ENCODE measurements around the gene OTOP2. TPM values are rescaled to one million over a fixed set of nuclear protein-coding genes. Genes with fewer than 3 reads are reported as not detected.

Gene OTOP2
- total and polyA plus RNA-seq, 2 of the 4 experiments (the other 2 are of a cell fraction), result not detected

GRCh38 chr17:74938194-74938950 is 14.3 kb downstream of the OTOP2 start:
- dilution Hi-C loops (cut with HindIII; ENCODE audit: low sequenced_read_pairs, unreplicated experiment), result no loop called here
- CTCF ChIA-PET, result interaction anchor here (1.5 kb wide), 1 partner anchor 21 kb away, joined by 3 read pairs; no protein-coding TSS in a partner anchor
- 11% methylated on average over 3 of the region's 8 CpGs; no CpG with 5 or more reads in 1 of the 2 experiments for WGBS, 2 experiments (ENCODE audit: extremely low coverage in 2 of 2, insufficient read length in 1 of 2)

More at GRCh38 chr17:74938194-74938950, 14.3 kb downstream of the OTOP2 start:
- no TSS peak for BruUV-seq (replicated peaks)
- Histone ChIP-seq H4K20me1 (ENCODE audit: insufficient read depth, low read length) (no peaks in the 10 kb centered on the region), H3K27me3 (ENCODE audit: control insufficient read depth, insufficient read depth, low read length) (peaks cover 67% of the 10 kb centered on the region), H3K4me1 (ENCODE audit: control insufficient read depth, insufficient read depth, low read length) (no peaks in the 10 kb centered on the region), H3K56ac (ENCODE audit: extremely low read depth, insufficient read depth, low read length) (no peak overlapping the region), H2AK5ac (ENCODE audit: low read depth, low read length) (no peak overlapping the region), H3K14ac (replicated peaks; ENCODE audit: low read depth, low read length) (no peak overlapping the region), H2BK15ac (ENCODE audit: low read depth, low read length) (no peak overlapping the region), H2AFZ (replicated peaks; ENCODE audit: low read length, poor library complexity) (no peak overlapping the region), H2BK20ac (ENCODE audit: low read depth, low read length) (no peak overlapping the region), H2BK120ac (ENCODE audit: low read depth, low read length) (no peak overlapping the region), H2AK9ac (replicated peaks; ENCODE audit: low read depth, low read length, poor library complexity) (no peak overlapping the region), H3K36me3 (ENCODE audit: control insufficient read depth, insufficient read depth, low read length) (no peaks in the 10 kb centered on the region), H4K8ac (ENCODE audit: low read depth in 2 of 2, low read length in 2 of 2) (no peak overlapping the region), H3K4me2 (ENCODE audit: low read depth, low read length) (no peak overlapping the region), H3K9me1 (ENCODE audit: insufficient read depth, low read length) (no peaks in the 10 kb centered on the region), H3K9ac (ENCODE audit: low read depth, low read length) (no peak overlapping the region), H2BK5ac (ENCODE audit: low read depth, low read length, poor library complexity, severe bottlenecking) (no peak overlapping the region), H3K18ac (ENCODE audit: low read depth, low read length) (no peak overlapping the region), H3K9me3 (ENCODE audit: control insufficient read depth, insufficient read depth, low read length) (no peaks in the 10 kb centered on the region), H4K91ac (ENCODE audit: insufficient read depth, low read depth, low read length) (no peak overlapping the region), H3K79me1 (ENCODE audit: low read depth in 1 of 2, low read length in 2 of 2) (no peaks in the 10 kb centered on the region), H3K23ac (ENCODE audit: low read depth, low read length) (no peak overlapping the region), H3K4ac (ENCODE audit: low read depth, low read length) (no peak overlapping the region), H3K27ac (ENCODE audit: insufficient read depth, low read length) (no peak overlapping the region), H4K5ac (ENCODE audit: low read depth, low read length) (no peak overlapping the region), H3K4me3 (ENCODE audit: insufficient read depth, low read depth, low read length) (no peak overlapping the region)
- ATAC-seq (ENCODE audit: low read depth) (no peak), DNase-seq (no peak)
- POLR2A ChIA-PET (ENCODE audit: unreplicated experiment), result no interaction called here
- intact Hi-C loops (cut with micrococcal nuclease) (no loop called here), in situ Hi-C loops (cut with MboI; ENCODE audit: low sequenced_read_pairs) (no loop called here)
- TF ChIP-seq MAZ (IDR thresholded peaks at IDR 0.05; ENCODE audit: borderline replicate concordance, low read depth, low read length), result no peak
- no peak for TF ChIP-seq FOS (IDR thresholded peaks at IDR 0.05; ENCODE audit: low read depth, low read length)
- TF ChIP-seq RCOR1 (IDR thresholded peaks at IDR 0.05; ENCODE audit: insufficient replicate concordance, low read length), result no peak
- TF ChIP-seq CHD1 (IDR thresholded peaks at IDR 0.05; ENCODE audit: low read depth, low read length), result no peak
- TF ChIP-seq MXI1 (IDR thresholded peaks at IDR 0.05; ENCODE audit: borderline replicate concordance, low read depth, low read length), result no peak
- no peak for TF ChIP-seq BHLHE40 (IDR thresholded peaks at IDR 0.05; ENCODE audit: low read depth, low read length)
- no peak for TF ChIP-seq RFX5 (IDR thresholded peaks at IDR 0.05; ENCODE audit: low read depth, low read length)
- no peak for TF ChIP-seq USF2 (IDR thresholded peaks at IDR 0.05; ENCODE audit: low read depth, low read length)
- no peak for TF ChIP-seq MAFK (IDR thresholded peaks at IDR 0.05; ENCODE audit: low read depth, low read length)
- TF ChIP-seq, protein P1, sequence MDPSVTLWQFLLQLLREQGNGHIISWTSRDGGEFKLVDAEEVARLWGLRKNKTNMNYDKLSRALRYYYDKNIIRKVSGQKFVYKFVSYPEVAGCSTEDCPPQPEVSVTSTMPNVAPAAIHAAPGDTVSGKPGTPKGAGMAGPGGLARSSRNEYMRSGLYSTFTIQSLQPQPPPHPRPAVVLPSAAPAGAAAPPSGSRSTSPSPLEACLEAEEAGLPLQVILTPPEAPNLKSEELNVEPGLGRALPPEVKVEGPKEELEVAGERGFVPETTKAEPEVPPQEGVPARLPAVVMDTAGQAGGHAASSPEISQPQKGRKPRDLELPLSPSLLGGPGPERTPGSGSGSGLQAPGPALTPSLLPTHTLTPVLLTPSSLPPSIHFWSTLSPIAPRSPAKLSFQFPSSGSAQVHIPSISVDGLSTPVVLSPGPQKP (IDR thresholded peaks at IDR 0.05; ENCODE audit: borderline replicate concordance, low read depth, low read length), result no peak
- no peak for TF ChIP-seq RAD21 (IDR thresholded peaks at IDR 0.05; ENCODE audit: low read length)
- no peak for TF ChIP-seq POLR2A (IDR thresholded peaks at IDR 0.05; ENCODE audit: low read depth, low read length)

Data from IMR-90 (cell line).